Caki2 (cell line): ENCODE results near the gene CHST15. TPM values are rescaled to one million over a fixed set of nuclear protein-coding genes. Genes with fewer than 3 reads are reported as not detected.

Source experiments
- DNase-seq: peaks from one replicate; pipeline ENCODE4 v3.0.0-alpha.2; 2015; ENCODE audit warnings: low read depth
- in situ Hi-C: cut with HindIII; loops from 2 replicates; pipeline ENCODE4 v1.10.0; 2016; ENCODE audit warnings: low sequenced_read_pairs, low pct_unique_long_range_greater_than_20kb, mixed read lengths
- total RNA-seq: library from RNA; depleted of rRNA; stranded (reverse); fragments of >200 nt; shearing (Covaris generic); gene quantifications from 2 replicates; pipeline ENCODE4 v1.2.3, GENCODE V29; 2014; ENCODE audit warnings: low replicate concordance

The CHST15 gene
- total RNA-seq, 1 experiment from 2014 or later, result 27.1 TPM

DNA sequence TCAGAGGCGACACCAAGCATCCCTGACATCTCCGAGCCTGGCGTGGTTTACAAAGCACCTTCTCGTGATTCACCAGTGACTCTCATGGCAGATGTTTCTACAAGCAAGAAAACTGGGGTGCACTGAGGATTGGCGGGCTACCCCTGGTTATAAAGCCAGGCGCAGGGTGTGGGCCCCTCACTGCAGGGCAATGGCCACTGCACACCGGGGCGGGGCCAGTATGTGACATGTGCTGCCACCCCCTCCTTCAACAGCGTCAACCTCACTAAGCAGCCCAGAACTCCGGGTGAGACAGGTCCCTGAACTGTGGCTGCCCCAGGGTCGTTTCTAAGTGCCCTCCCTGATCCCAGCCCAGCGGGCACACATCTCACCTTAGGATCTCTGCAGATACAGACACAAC lies 63.8 kb downstream of the CHST15 start:
- in situ Hi-C loops, result no loop called here
- no peak for DNase-seq

DNA sequence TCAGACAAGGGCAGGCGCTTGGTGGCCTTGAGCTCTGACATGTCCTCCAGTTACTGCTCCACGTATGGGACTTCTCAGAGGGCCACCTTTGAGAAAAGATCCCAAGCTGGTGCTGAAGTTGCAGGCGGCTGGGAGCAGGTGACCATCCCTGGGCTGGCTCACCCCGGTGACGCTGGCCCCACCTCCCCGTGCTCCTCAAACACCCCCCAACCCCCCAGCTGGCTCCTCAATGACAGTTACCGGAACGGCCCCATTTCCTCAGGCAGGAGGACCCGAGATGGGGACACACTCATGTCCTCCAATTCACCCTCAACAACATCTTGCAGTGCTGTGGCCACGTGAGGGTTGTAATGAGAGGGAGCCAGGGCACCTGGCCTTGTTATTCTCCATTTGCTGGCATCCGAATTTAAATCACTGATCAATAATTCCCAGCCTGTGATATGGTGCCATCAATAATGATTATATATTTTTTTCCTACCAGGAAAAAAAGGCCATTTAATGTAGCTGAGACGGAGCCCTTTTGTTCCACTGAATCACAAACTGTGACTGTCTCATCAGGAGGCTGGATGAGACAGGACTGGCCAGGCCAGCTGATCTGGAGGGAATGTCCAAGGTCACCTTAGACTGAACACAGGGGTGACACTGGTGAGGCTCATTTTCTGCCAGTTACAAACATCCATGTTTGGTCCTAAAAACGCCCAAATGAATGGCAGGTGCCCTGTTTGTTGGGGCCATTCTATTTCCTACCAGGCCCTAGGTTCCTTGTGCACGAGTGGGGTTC lies 64.5 kb downstream of the CHST15 start:
- in situ Hi-C loops, result no loop called here
- no peak for DNase-seq

DNA sequence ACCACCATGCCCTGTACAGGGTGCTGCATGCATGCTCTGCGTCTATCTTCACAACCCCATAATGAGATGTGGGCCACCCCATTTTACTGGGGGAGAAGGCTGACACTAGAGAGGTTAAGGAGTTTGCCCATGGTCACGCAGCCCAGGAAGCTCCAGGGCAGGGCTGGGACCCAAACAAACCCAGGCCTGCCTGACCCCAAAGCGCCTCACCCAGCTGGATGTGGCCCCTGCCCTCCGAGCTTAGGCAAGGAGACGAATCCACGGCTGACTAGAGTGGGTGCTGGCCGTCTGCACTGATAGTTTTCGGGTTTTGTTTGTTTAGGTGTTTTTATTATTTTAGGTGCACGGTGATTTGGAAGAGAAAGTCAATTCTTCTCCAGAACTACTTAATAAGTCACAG lies 65.7 kb downstream of the CHST15 start:
- in situ Hi-C loops, result no loop called here
- DNase-seq, result no peak

DNA sequence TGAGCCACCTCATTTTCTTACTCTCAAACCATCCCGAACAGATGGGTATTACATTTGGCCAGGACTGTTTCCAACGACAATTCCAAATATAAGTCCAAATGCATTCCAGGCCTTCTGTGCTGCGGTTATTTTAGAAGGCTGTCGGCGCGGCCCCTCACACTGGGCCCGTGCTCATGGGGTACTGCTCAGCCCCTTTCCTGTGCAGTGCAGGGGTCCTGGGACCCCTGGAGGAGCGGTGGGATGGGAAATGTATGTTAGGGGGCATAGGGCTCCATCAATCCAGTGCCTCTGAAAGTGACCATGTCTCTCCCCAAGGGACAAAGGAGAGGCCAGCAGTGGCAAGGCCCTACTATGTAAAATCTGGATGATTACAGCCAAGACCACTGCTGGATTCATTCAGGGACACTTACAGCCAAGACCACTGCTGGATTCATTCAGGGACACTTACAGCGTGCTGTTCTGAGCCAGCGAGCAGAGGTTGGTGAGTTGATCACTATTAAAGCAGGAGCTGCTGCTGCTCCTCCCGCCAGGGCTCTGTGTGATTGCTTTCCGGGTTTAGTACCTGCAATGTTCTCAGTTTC lies 66.3 kb downstream of the CHST15 start:
- no peak for DNase-seq
- in situ Hi-C loops, result no loop called here

DNA sequence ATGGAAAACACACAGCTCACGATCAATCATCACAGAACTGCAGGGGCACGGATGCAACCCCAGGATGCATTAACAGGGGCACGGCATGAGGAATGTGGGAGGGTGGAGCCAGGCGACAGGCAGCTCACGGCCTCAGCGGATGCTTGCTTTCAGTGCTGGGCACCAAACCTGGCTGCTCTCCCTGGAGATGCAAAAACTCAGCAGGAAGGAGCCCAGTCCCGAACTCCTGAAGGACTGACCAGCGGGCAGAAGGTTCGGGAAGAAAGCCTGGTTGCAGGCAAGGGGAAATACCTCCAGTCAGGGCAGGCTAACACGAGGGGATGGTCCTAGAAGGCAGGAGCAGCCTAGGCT lies 66.8 kb downstream of the CHST15 start:
- in situ Hi-C loops, result no loop called here
- DNase-seq, result no peak

DNA sequence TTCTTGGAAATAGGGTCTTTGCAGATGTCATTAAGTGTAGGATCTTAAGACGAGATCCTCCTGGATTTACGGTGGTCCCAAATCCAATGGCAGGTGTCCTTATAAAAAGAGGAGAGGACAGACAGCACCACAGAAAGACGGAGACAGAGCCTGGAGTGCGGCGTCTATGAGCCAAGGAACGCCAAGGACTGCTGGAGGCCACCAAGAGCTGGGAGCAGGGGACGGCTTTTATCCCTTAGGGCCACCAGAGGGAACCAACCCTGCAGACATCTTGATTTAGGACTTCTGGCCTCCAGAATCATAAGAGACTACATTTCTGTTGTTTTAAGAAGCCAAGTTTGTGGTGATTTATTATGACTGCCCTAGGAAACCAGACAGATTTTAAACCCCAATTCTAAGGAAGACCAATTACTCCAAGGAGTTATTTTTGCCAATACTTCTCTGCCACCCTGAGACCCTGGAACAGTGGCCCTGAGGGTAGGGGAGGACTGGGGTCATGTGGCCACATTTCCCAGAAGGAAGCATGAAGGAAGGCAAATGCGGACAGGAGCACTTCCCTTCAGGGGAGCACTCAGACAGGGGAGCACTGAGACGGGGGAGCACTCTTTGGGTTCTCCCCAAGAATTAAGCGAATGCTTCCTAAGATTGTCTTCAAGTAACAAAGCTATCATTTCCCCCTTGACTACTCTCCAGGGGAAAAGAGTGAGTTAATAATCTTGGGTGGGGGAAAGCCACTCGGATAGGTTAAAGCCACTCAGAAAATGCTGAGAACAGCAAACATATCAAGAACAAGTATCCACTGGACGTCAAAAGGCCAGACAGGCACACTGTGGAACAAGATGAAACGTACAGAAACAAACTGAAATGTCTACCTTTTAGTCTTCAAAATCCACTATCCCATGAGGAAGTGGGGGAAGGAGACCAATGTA lies 67.5 kb downstream of the CHST15 start:
- no peak for DNase-seq
- in situ Hi-C loops, result no loop called here

DNA sequence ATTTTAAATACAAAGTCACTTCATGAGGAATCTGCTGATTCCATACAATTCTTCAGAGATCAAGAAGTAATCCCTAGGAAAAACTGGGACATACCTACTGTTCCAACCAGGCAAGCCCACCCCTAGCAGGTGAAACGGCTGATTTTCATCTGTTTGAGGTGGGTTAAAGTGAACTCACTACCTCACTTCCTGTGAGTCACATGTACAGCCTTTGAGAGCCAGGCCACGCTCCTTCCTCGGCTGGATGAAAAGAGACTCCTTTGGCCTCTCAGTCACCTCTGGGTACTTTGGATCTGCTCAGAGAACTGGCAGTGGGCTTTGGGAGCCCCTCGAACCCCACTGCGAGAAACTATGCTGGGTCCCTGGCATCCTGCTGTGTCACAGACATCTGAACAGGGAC lies 68.2 kb downstream of the CHST15 start:
- no peak for DNase-seq
- in situ Hi-C loops, result no loop called here

DNA sequence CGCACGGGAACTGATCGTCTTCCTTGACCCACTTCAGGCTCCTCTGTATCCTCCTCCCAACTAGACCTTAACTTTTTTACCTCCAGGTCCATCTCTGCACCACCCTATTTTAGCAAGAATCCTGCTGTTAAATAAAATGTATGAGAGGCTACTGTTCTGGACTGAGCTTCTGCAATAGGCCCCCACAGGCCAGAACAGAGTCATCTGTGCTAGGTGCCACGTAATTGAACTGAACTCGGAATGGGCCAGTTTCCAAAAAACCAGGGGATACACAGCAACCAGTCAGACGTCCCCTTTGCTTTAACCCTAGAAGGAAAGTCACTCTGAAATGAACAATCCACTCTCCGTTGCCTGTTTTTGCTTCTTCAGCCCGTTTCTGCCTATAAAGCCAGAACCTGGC lies 71.3 kb downstream of the CHST15 start:
- in situ Hi-C loops, result no loop called here
- no peak for DNase-seq

DNA sequence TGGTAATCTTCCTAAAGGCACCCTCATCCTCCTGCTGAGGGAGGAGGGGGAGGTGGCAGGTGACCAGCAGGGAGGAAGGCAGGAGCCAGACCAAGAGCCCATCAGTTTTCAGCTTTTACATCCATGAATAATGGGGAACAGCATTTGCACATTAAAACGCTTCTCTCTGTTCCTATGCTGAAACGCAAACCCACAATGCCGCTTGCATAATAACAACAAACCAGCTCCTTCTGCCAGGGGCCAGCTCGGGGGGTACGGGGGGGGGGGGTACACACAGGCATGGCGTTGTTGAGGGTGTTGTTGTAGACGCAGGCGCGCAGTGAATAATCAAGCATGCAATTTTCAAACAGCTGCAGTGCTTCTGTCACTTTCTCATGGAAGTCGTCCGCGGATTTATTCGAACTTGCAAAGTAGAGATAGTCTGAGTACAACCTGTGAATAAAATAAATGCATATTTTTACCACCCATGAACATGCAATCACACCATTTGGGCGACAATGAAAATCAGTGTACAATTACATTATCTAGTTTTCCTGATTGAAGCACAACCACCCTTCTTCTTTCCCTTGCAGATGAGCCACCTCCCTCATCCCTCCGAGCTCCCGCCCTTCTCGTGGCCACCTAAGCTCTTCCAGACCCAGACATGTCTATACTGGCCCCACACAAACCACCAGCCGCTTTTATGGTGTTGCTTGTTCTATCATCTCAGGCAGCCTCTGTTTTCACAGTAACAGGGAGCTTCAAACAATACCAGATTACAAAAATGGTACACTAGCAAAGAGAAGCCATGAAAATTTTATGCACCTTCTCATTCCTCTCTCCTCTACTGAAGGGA lies 72.2 kb downstream of the CHST15 start:
- no peak for DNase-seq
- in situ Hi-C loops, result no loop called here

DNA sequence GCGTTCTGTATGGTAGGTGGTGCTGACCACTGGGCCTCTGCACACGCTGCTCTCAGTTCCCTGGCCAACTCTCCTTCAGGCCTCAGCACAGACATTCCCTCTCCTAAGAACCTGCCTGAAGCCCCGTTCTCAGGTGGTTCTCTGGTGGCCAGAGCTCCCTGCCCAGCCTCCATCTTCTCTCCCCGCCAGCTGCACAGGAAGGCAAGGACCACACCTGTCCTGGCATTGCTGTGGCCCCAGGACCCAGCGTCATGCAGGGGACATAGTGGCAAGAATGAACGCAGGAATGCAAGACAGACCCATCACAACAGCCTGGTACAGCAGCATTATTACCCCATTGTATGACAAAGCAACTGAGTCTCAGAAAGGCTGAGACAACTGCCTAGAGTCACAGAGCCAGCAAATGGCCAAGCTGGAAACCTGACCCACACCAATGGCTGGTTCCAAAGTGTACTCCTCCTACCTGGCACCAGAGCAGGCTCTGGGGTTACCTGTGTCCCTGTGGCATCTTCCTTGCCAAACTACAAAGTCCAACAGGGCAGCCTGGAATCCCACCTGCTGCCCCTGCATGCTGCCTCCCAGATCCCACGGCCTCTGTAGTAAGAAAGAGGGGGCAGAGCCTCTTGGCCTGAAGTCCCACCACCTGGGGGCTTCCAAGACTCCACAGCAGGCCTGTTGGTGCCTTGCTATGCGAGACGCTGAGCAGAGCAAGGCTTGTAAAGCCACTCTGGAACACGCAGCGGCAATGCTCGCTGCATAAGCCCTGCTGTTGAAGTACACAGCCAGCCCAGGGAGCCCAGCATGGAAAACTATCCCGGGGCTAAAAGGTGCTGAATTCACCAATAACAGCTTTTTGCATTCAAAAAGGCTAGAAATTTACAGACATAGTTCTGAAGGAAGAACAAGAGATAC lies 73.3 kb downstream of the CHST15 start:
- in situ Hi-C loops, result no loop called here

DNA sequence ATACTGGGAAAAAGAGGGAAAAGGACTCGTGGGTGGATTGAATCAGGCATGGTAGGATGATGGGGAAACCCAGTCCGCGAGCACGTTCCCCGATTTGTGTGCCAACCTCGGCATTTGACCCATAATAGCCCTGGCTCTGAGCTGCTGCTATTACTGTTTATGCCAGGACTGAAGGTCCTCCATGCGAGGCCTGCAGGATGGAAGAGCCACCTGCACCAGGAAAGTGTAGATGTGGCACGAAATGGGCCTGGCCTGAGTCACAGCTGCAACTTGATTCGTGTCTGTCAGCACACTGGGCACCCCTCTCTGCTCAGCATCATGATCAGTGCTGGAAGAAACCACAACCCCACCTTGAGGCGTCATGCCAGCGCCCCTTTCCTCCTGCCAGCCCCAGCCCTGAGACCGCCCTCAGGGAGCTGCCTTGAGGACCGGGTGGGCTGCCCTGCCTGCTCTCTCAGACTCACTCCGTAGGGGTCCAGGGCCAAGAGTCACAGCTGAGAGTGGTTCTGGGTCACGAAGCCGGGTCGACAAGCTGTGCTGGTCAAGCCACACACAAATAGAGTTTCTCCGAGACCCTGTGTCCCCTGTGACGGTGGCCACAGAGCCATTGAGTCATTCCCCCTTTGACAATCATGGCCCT lies 74.4 kb downstream of the CHST15 start:
- in situ Hi-C loops, result no loop called here

More for the DNA sequence above, 73.3 kb downstream of the CHST15 start:
- no peak for DNase-seq

DNA sequence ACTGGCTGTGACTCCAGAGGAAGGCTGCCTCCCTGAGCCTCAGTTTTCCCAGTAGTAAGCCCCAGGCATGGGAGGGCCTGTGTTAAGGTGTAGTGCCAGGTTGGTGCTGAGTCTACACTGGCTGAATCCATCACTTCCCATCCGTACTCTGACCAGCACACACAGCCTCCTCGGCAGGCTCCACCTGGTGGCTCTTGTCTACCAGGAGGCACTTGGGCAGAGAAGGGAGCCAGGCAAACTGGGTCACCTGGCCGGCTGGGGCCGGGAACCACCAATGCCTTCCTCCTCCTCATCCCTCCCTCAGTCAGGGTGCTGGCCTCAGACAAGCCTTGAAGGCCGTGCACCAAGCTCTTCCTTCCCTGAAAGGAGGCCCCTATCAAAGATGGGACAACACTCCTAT lies 75.7 kb downstream of the CHST15 start:
- DNase-seq, result no peak
- in situ Hi-C loops, result no loop called here

More for the DNA sequence above, 74.4 kb downstream of the CHST15 start:
- no peak for DNase-seq

DNA sequence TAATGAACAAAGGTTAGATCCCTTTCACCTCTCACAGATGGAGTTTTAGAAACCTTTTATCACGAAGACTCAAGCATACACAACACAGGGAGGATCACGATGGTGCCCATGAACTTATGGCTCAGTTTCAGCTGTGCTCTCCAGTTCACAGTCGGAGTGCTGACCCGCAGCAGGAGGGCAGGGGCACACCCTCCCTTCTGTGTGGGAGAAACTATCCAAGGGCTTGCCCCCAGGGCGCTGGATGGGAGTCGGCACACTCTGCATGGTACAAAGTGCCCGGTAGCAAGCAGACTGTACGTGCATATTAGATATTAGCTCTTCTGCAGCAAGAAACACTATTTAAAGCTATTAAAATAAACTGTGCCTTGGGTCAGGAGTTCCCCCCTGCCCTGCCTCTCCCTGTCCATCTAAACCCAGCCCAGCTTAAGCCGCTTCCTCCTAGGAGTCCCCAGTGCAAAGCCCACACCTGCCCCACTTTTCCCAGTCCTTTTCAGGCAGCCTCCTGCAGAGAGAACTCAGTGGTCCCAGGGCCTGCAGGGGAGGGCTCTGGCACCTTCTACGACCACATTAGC lies 76.5 kb downstream of the CHST15 start:
- in situ Hi-C loops, result no loop called here
- DNase-seq, result no peak

DNA sequence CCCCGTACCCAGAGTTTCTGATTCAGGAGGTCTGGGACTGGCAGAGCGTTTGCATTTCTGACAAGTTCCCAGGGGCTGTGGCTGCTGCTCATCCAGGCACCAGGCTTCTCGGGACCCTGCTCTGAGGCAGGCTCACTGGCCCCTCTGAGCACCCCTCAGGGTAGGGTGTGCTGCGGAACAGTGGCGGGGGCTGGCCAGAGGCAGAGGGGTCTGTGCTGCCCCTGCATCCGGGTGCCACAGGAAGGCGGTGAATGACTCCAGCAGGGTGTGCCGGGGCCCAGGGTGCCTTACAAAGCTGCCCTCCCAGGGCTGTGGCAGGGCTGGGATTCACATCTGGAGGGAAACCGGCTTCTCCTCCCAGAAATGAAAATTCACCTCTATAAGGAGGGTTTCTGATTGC lies 77.4 kb downstream of the CHST15 start:
- DNase-seq, result no peak
- in situ Hi-C loops, result no loop called here

DNA sequence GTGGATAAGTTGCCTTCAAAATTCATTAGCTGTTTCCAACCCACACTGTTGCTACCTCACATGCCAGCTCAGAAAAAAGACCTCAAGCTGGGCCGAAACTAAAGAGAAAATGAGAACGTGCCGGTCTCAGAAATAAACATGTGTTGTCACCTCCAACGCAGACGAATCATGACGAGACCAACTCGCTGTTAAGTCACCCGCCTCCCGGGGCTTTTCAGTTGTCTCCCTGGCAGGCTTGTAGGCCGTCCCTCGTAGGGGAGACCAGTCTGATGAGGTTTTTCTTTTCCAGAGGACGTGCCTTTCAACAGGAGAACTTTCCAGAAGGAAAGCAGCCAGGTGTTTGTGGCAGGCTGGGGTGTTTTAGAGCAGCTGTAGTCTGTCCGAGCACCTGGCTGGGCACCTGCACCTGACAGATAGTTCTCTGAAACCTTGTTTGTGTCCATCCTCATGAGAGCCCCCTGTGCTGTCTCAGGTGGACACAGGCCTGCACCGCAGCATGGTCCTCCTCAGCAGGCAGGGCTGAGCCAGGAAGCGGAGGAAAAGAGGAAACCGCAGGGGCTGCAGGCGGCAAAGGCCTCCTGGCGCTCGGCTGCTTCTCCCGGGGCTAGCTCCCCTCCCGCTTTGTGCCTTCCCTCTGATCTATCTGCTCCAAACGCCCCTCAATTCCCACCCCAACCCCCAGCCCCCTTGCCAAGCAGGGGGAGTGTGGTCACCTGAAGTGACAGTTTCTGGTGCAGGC lies 78.8 kb downstream of the CHST15 start:
- DNase-seq, result no peak
- in situ Hi-C loops, result no loop called here

DNA sequence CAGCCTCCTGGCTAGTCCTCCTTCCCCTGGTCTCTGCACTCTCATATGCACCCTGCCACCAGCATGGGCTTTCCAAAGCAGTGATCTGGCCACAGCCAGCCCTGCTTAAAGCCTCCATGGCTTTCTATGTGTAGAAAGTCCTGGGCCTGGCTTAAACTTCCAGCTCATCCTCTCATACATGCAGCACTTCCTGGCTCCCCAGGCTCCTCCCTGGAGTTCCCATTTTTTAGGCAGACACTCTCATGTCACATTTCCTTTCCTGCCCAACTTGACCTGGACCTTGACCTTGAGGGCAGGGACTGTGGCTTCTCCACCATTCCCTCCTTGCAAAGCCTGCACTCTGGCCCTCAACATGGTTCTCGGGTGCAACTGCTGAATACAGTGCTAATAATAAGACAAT lies 79.5 kb downstream of the CHST15 start:
- in situ Hi-C loops, result no loop called here
- DNase-seq, result no peak
